GM23248 (cell line): ENCODE results near the gene SPTLC3. TPM values are rescaled to one million over a fixed set of nuclear protein-coding genes. Genes with fewer than 3 reads are reported as not detected.

ENCODE experiments used
- DNase-seq: peaks from one replicate; pipeline ENCODE4 v3.0.0-alpha.2; 2015
- H2AFZ ChIP-seq: fragments of 200-600 bp; sonication (generic); 2 replicates; pipeline ENCODE4 v1.6.1; 2016; ENCODE audit warnings: antibody characterized with exemption
- H3F3A ChIP-seq: fragments of 200-600 bp; sonication (generic); 2 replicates; pipeline ENCODE4 v1.6.1; 2016; ENCODE audit warnings: mild to moderate bottlenecking, antibody characterized with exemption, mixed run types; ENCODE audit not compliant: insufficient read depth
- H3K27ac ChIP-seq: fragments of 200-600 bp; sonication (generic); 2 replicates; pipeline ENCODE4 v1.5.1; 2016; ENCODE audit warnings: mild to moderate bottlenecking
- H3K27me3 ChIP-seq: fragments of 200-600 bp; sonication (generic); replicated peaks from 2 replicates; pipeline ENCODE4 v1.6.1; 2016; ENCODE audit warnings: mild to moderate bottlenecking; ENCODE audit not compliant: insufficient read depth
- H3K36me3 ChIP-seq: fragments of 200-600 bp; sonication (generic); 2 replicates; pipeline ENCODE4 v1.6.1; 2016; ENCODE audit warnings: low read depth, mild to moderate bottlenecking
- H3K4me1 ChIP-seq: fragments of 200-600 bp; sonication (generic); 2 replicates; pipeline ENCODE4 v1.6.1; 2016; ENCODE audit warnings: mild to moderate bottlenecking; ENCODE audit not compliant: insufficient read depth
- H3K4me2 ChIP-seq: fragments of 200-600 bp; sonication (generic); one replicate; pipeline ENCODE4 v1.6.1; 2016; ENCODE audit warnings: mild to moderate bottlenecking; ENCODE audit not compliant: unreplicated experiment
- H3K4me3 ChIP-seq: fragments of 200-600 bp; sonication (generic); 2 replicates; pipeline ENCODE4 v1.5.1; 2016; ENCODE audit warnings: mild to moderate bottlenecking
- H3K79me2 ChIP-seq: fragments of 200-600 bp; sonication (generic); 2 replicates; pipeline ENCODE4 v1.6.1; 2016; ENCODE audit warnings: mild to moderate bottlenecking; ENCODE audit not compliant: insufficient read depth
- H3K9ac ChIP-seq: fragments of 200-600 bp; sonication (generic); 2 replicates; pipeline ENCODE4 v1.6.1; 2016; ENCODE audit warnings: mild to moderate bottlenecking
- H3K9me2 ChIP-seq: fragments of 200-600 bp; sonication (generic); 2 replicates; pipeline ENCODE4 v1.6.1; 2016; ENCODE audit warnings: mixed run types, mild to moderate bottlenecking, moderate library complexity; ENCODE audit not compliant: insufficient read depth
- H3K9me3 ChIP-seq: fragments of 200-600 bp; sonication (generic); one replicate; pipeline ENCODE4 v1.6.1; 2017; ENCODE audit warnings: low read depth
- H4K20me1 ChIP-seq: fragments of 200-600 bp; sonication (generic); 2 replicates; pipeline ENCODE4 v1.6.0; 2016; ENCODE audit not compliant: insufficient read depth
- EZH2 ChIP-seq: fragments of 200-600 bp; sonication (generic); IDR thresholded peaks from 2 replicates; pipeline ENCODE4 v1.6.1; 2018; ENCODE audit warnings: antibody characterized with exemption, mild to moderate bottlenecking; ENCODE audit not compliant: insufficient read depth, poor library complexity, severe bottlenecking
- EZH2phosphoT487 ChIP-seq: fragments of 200-600 bp; sonication (generic); IDR thresholded peaks from 2 replicates; pipeline ENCODE4 v1.6.1; 2018; ENCODE audit warnings: antibody characterized with exemption, moderate library complexity, mild to moderate bottlenecking, low read depth; ENCODE audit not compliant: insufficient read depth
- WGBS, 2 experiments: methylation state at CpG; one replicate each; pipeline ENCODE4 v1.1.6; 2015 to 2017; ENCODE audit warnings: low lambda C conversion rate in 2 of 2, low coverage in 1 of 2; ENCODE audit errors: missing lambda C conversion rate in 2 of 2; 5-methylcytosine and 5-hydroxymethylcytosine counted together
- in situ Hi-C: fragments of 300-500 bp; cut with MboI; formaldehyde crosslinking; loops from 2 replicates; pipeline ENCODE4 v1.15.0; 2020
- polyA plus RNA-seq: library from polyadenylated mRNA; unstranded; fragments of >200 nt; fragmentation: Nextera tagmentation; extraction: Ambion mirVana; gene quantifications from 2 replicates; pipeline ENCODE4 v1.2.1, GENCODE V29; 2016
- total RNA-seq: library from RNA; depleted of rRNA; stranded (reverse); fragments of >200 nt; shearing (Covaris generic); gene quantifications from 2 replicates; pipeline ENCODE4 v1.2.3, GENCODE V29; 2014

SPTLC3 gene
- total and polyA plus RNA-seq, 2 experiments from 2014 or later = 1.4 to 5.5 TPM

- Histone ChIP-seq H3K27me3 (no peaks in the 10 kb centered on the region), H3K36me3 (no peaks in the 10 kb centered on the region), H3K4me1 (peaks cover 35% of the 10 kb centered on the region), H4K20me1 (no peaks in the 10 kb centered on the region), H3K9me2 (no peaks in the 10 kb centered on the region), H2AFZ (no peak overlapping the region), H3K27ac (peak overlapping the region; percentile 33), H3K9ac (no peak overlapping the region), H3K4me2 (peak overlapping the region; percentile 35), H3K4me3 (no peak overlapping the region), H3K9me3 (no peaks in the 10 kb centered on the region), H3F3A (peaks cover 44% of the 10 kb centered on the region), H3K79me2 (no peaks in the 10 kb centered on the region)
- in situ Hi-C loops = no loop called here
- peak; percentile 64 for DNase-seq
- TF ChIP-seq EZH2phosphoT487 (no peak), EZH2 (no peak)
- WGBS, 2 experiments = 29 to 34% methylated on average over 4 of the region's 4 CpGs
These were observed 19.2 kb downstream of the SPTLC3 start for GRCh38 chr20:13028001-13028400.

GRCh38 chr20:13028673-13029072 is 19.9 kb downstream of the SPTLC3 start:
- Histone ChIP-seq H3K79me2 (no peaks in the 10 kb centered on the region), H3K4me2 (peak overlapping the region; percentile 35), H2AFZ (no peak overlapping the region), H3K4me1 (peaks cover 35% of the 10 kb centered on the region), H4K20me1 (no peaks in the 10 kb centered on the region), H3K9me3 (no peaks in the 10 kb centered on the region), H3K4me3 (no peak overlapping the region), H3K27ac (peak overlapping the region; percentile 33), H3K9me2 (no peaks in the 10 kb centered on the region), H3K9ac (no peak overlapping the region), H3F3A (peaks cover 44% of the 10 kb centered on the region), H3K36me3 (no peaks in the 10 kb centered on the region), H3K27me3 (no peaks in the 10 kb centered on the region)
- 85% methylated on average over 3 of the region's 3 CpGs for WGBS, 2 experiments
- in situ Hi-C loops = no loop called here
- DNase-seq = no peak
- TF ChIP-seq EZH2 (no peak), EZH2phosphoT487 (no peak)

GRCh38 chr20:13029687-13030375 is 21.1 kb downstream of the SPTLC3 start:
- Histone ChIP-seq H3K4me1 (peaks cover 41% of the 10 kb centered on the region), H3K27me3 (no peaks in the 10 kb centered on the region), H3K27ac (peak overlapping the region; percentile 76), H4K20me1 (no peaks in the 10 kb centered on the region), H3F3A (peaks cover 38% of the 10 kb centered on the region), H3K4me3 (peak overlapping the region; percentile 20), H3K9me3 (no peaks in the 10 kb centered on the region), H3K4me2 (peak overlapping the region; percentile 48), H3K36me3 (no peaks in the 10 kb centered on the region), H2AFZ (no peak overlapping the region), H3K79me2 (no peaks in the 10 kb centered on the region), H3K9ac (peak overlapping the region; percentile 47), H3K9me2 (no peaks in the 10 kb centered on the region)
- in situ Hi-C loops = no loop called here
- WGBS, 2 experiments = 2 to 6% methylated on average over 3 of the region's 3 CpGs
- peak; percentile 95 for DNase-seq
- TF ChIP-seq EZH2 (no peak), EZH2phosphoT487 (no peak)

- WGBS, 2 experiments = 95 to 97% methylated on average over 4 of the region's 4 CpGs
- no peak for DNase-seq
- Histone ChIP-seq H3K9me2 (no peaks in the 10 kb centered on the region), H3K4me1 (peaks cover 41% of the 10 kb centered on the region), H3K4me3 (no peak overlapping the region), H3K27ac (no peak overlapping the region), H3F3A (peaks cover 37% of the 10 kb centered on the region), H3K9me3 (no peaks in the 10 kb centered on the region), H3K9ac (no peak overlapping the region), H2AFZ (no peak overlapping the region), H3K36me3 (no peaks in the 10 kb centered on the region), H3K79me2 (no peaks in the 10 kb centered on the region), H4K20me1 (no peaks in the 10 kb centered on the region), H3K4me2 (no peak overlapping the region), H3K27me3 (no peaks in the 10 kb centered on the region)
- TF ChIP-seq EZH2 (no peak), EZH2phosphoT487 (no peak)
- in situ Hi-C loops = no loop called here
These were observed 23.0 kb downstream of the SPTLC3 start for GRCh38 chr20:13031751-13032150.

GRCh38 chr20:13034115-13034514 is 25.3 kb downstream of the SPTLC3 start:
- H3K4me3 ChIP-seq = no peak overlapping the region
- no peaks in the 10 kb centered on the region for H3K9me3 ChIP-seq
- TF ChIP-seq EZH2 (no peak), EZH2phosphoT487 (no peak)
- no peak overlapping the region for H2AFZ ChIP-seq
- no peaks in the 10 kb centered on the region for H3K36me3 ChIP-seq
- peaks cover 25% of the 10 kb centered on the region for H3K4me1 ChIP-seq
- no peaks in the 10 kb centered on the region for H3K79me2 ChIP-seq
- H3K9me2 ChIP-seq = no peaks in the 10 kb centered on the region
- peaks cover 21% of the 10 kb centered on the region for H3F3A ChIP-seq
- peak; percentile 40 for DNase-seq
- no peak overlapping the region for H3K9ac ChIP-seq
- no peaks in the 10 kb centered on the region for H4K20me1 ChIP-seq
- H3K27ac ChIP-seq = no peak overlapping the region
- no peak overlapping the region for H3K4me2 ChIP-seq
- no peaks in the 10 kb centered on the region for H3K27me3 ChIP-seq
- in situ Hi-C loops = no loop called here
